Measurements from ENCODE around the gene OR2T27. TPM values are rescaled to one million over a fixed set of nuclear protein-coding genes. Genes with fewer than 3 reads are reported as not detected.

OR2T27 gene
- total RNA-seq = not detected in 2 replicates

DNA sequence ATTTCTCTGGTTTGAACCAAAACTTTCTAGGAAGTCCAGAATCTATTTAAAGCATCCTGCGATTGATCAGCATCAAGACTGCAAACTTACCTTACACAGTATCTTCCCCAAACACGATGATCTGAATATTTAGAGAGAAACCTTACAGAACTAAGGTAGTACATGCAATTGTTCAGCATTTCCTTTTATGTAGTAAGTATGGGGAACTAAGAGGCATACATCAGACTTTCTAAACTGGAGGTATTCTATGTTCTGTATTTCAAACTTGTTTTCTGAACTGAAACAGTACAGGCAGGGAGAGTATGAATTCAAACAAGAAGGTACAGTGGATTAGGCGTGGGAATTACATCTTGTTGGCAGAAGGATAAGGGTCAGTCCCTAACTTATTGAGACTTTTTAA is at the start of gene OR2T27:
Gene OR2T27 (minus strand): TSS at position 175 of the 400 bp plus-strand sequence. CDS start 4,644 bp downstream, outside the sequence.

GRCh38 chr1:248702714-248703113 is 47.4 kb upstream of the OR2T27 start, which contains the start of gene OR14I1:
TSS of gene OR14I1 (minus strand) at chr1:248702766.

DNA sequence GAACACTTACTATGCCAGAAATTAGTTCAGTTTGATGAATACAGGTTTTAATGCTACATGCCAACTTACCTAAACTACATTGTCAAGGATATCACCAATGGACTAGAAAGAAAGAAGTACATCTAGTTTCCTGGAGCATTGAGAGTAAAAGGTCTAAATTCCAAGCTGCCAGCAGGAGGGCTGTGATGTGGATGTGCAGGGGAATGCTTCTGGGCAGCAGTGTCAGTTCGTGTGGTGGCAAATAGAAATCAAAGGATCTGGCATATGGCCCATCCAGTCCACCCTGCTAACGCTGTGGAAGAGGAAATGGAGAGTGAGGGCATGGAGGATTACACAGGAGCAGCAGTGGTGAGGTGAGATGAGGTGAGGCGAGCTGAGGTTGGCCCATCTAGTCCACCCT is 10.2 kb downstream of the OR2T27 start, which contains the start of gene OR2T35:
Gene OR2T35 (minus strand): TSS at position 101 of the 400 bp plus-strand sequence. CDS start 6,020 bp downstream, outside the sequence.

GRCh38 chr1:248634991-248635390 is 20.3 kb downstream of the OR2T27 start, which contains the start of gene OR2T11:
TSS of gene OR2T11 (minus strand) at chr1:248635091. CDS start at chr1:248627128, 7,963 bp downstream.

Other genes starting within 250 kb of the OR2T27 start
- not detected in 2 replicates for gene OR2T2, start 209.9 kb downstream of the OR2T27 start, total RNA-seq
- gene OR2T3, start 182.2 kb downstream of the OR2T27 start, total RNA-seq = not detected in 2 replicates
- gene OR2T5, start 166.9 kb downstream of the OR2T27 start, total RNA-seq = not detected in 2 replicates
- not detected in 2 replicates for gene OR2G6, start 147.5 kb downstream of the OR2T27 start, total RNA-seq
- gene OR2T29, start 92.8 kb downstream of the OR2T27 start, total RNA-seq = not detected in 2 replicates
- gene OR2T34, start 80.8 kb downstream of the OR2T27 start, total RNA-seq = not detected in 2 replicates
- gene OR2T10, start 57.8 kb downstream of the OR2T27 start, total RNA-seq = not detected in 2 replicates
- gene OR2T11, start 20.4 kb downstream of the OR2T27 start, total RNA-seq = not detected in 2 replicates
- not detected in 2 replicates for gene OR2T35, start 10.2 kb downstream of the OR2T27 start, total RNA-seq
- not detected in 2 replicates for gene OR14I1, start 47.2 kb upstream of the OR2T27 start, total RNA-seq
- gene LYPD8, start 100.2 kb upstream of the OR2T27 start, total RNA-seq = not detected in 2 replicates
- gene SH3BP5L, start 170.4 kb upstream of the OR2T27 start, total RNA-seq = 16.9 and 17.0 TPM in 2 replicates
- 10.2 and 11.8 TPM in 2 replicates for gene ZNF672, start 182.7 kb upstream of the OR2T27 start, total RNA-seq
- gene ZNF692, start 203.6 kb upstream of the OR2T27 start, total RNA-seq = 13.6 and 17.7 TPM in 2 replicates

All from bronchial smooth muscle cell (primary cell).